ENCODE measurements around the gene TEX53.

Gene TEX53

GRCh38 chr9:114614373-114614772 lies 43.2 kb downstream of the TEX53 start:
- DNase-seq: no peak
- TF ChIP-seq POLR2A (IDR thresholded peaks at IDR 0.05; ENCODE audit: low read length): no peak
- no peak for TF ChIP-seq GATA1 (IDR thresholded peaks at IDR 0.05; ENCODE audit: low read depth, low read length)

GRCh38 chr9:114613919-114614318 lies 43.7 kb downstream of the TEX53 start:
- DNase-seq: no peak
- TF ChIP-seq GATA1 (IDR thresholded peaks at IDR 0.05; ENCODE audit: low read depth, low read length) (no peak), POLR2A (IDR thresholded peaks at IDR 0.05; ENCODE audit: low read length) (no peak)

GRCh38 chr9:114613087-114613486 lies 44.5 kb downstream of the TEX53 start:
- TF ChIP-seq GATA1 (IDR thresholded peaks at IDR 0.05; ENCODE audit: low read depth, low read length) (no peak), POLR2A (IDR thresholded peaks at IDR 0.05; ENCODE audit: low read length) (no peak)
- no peak for DNase-seq

GRCh38 chr9:114612272-114612923 lies 45.2 kb downstream of the TEX53 start:
- no peak for DNase-seq
- TF ChIP-seq POLR2A (IDR thresholded peaks at IDR 0.05; ENCODE audit: low read length) (no peak), GATA1 (IDR thresholded peaks at IDR 0.05; ENCODE audit: low read depth, low read length) (no peak)

GRCh38 chr9:114611516-114612271 lies 45.9 kb downstream of the TEX53 start:
- peak; percentile 55 to 73 for DNase-seq
- TF ChIP-seq POLR2A (IDR thresholded peaks at IDR 0.05; ENCODE audit: low read length): no peak
- no peak for TF ChIP-seq GATA1 (IDR thresholded peaks at IDR 0.05; ENCODE audit: low read depth, low read length)

- no peak for DNase-seq
- TF ChIP-seq POLR2A (IDR thresholded peaks at IDR 0.05; ENCODE audit: low read length) (no peak), GATA1 (IDR thresholded peaks at IDR 0.05; ENCODE audit: low read depth, low read length) (no peak)
Observed at GRCh38 chr9:114608525-114608796, 49.1 kb downstream of the TEX53 start.

GRCh38 chr9:114607671-114608524 lies 49.7 kb downstream of the TEX53 start:
- no peak for DNase-seq

GRCh38 chr9:114606597-114607207 lies 50.9 kb downstream of the TEX53 start:
- DNase-seq: peak; percentile 23 to 57
- TF ChIP-seq GATA1 (IDR thresholded peaks at IDR 0.05; ENCODE audit: low read depth, low read length): no peak
- no peak for TF ChIP-seq POLR2A (IDR thresholded peaks at IDR 0.05; ENCODE audit: low read length)

More at GRCh38 chr9:114607671-114608524, 49.7 kb downstream of the TEX53 start:
- TF ChIP-seq POLR2A (IDR thresholded peaks at IDR 0.05; ENCODE audit: low read length) (no peak), GATA1 (IDR thresholded peaks at IDR 0.05; ENCODE audit: low read depth, low read length) (no peak)

Measured in erythroblast (primary cell).